Measurements from ENCODE around the gene SMOC2. TPM values are rescaled to one million over a fixed set of nuclear protein-coding genes. Genes with fewer than 3 reads are reported as not detected.
"Not testable (repeated sequence)": the region's sequence is repeated elsewhere in the genome, so short reads cannot be mapped to it uniquely, and the experiment has no call there.

SMOC2 gene
- total RNA-seq, 1 experiment from 2014 or later, result 0.45 TPM

GRCh38 chr6:168555618-168556273 lies 114.8 kb downstream of the SMOC2 start:
- Histone ChIP-seq H3K27me3 (ENCODE audit: control insufficient read depth, insufficient read depth, low read length) (no peaks in the 10 kb centered on the region), H3K36me3 (replicated peaks; ENCODE audit: control insufficient read depth, insufficient read depth, low read length) (no peaks in the 10 kb centered on the region), H3K4me3 (ENCODE audit: insufficient read depth, low read depth, low read length) (no peak overlapping the region)
- DNase-seq, result peak; percentile 55

GRCh38 chr6:168557512-168557911 lies 116.5 kb downstream of the SMOC2 start:
- H3K27me3 ChIP-seq (ENCODE audit: control insufficient read depth, insufficient read depth, low read length), result no peaks in the 10 kb centered on the region

GRCh38 chr6:168558686-168559085 lies 117.7 kb downstream of the SMOC2 start:
- DNase-seq, result no peak
- Histone ChIP-seq H3K27me3 (ENCODE audit: control insufficient read depth, insufficient read depth, low read length) (no peaks in the 10 kb centered on the region), H3K4me3 (ENCODE audit: insufficient read depth, low read depth, low read length) (no peak overlapping the region), H3K36me3 (replicated peaks; ENCODE audit: control insufficient read depth, insufficient read depth, low read length) (no peaks in the 10 kb centered on the region)

More at GRCh38 chr6:168557512-168557911, 116.5 kb downstream of the SMOC2 start:
- DNase-seq, result no peak
- H3K4me3 ChIP-seq (ENCODE audit: insufficient read depth, low read depth, low read length), result no peak overlapping the region
- no peaks in the 10 kb centered on the region for H3K36me3 ChIP-seq (replicated peaks; ENCODE audit: control insufficient read depth, insufficient read depth, low read length)

- no peak for DNase-seq
- no peak overlapping the region for H3K4me3 ChIP-seq (ENCODE audit: insufficient read depth, low read depth, low read length)
Observed at GRCh38 chr6:168559574-168560098, 118.7 kb downstream of the SMOC2 start.

GRCh38 chr6:168560126-168560525 lies 119.1 kb downstream of the SMOC2 start:
- Histone ChIP-seq H3K4me3 (ENCODE audit: insufficient read depth, low read depth, low read length) (no peak overlapping the region), H3K36me3 (replicated peaks; ENCODE audit: control insufficient read depth, insufficient read depth, low read length) (no peaks in the 10 kb centered on the region), H3K27me3 (ENCODE audit: control insufficient read depth, insufficient read depth, low read length) (no peaks in the 10 kb centered on the region)
- DNase-seq, result no peak

More at GRCh38 chr6:168559574-168560098, 118.7 kb downstream of the SMOC2 start:
- no peaks in the 10 kb centered on the region for H3K27me3 ChIP-seq (ENCODE audit: control insufficient read depth, insufficient read depth, low read length)
- no peaks in the 10 kb centered on the region for H3K36me3 ChIP-seq (replicated peaks; ENCODE audit: control insufficient read depth, insufficient read depth, low read length)

GRCh38 chr6:168562576-168563151 lies 121.7 kb downstream of the SMOC2 start:
- no peak for DNase-seq
- H3K4me3 ChIP-seq (ENCODE audit: insufficient read depth, low read depth, low read length), result no peak overlapping the region
- H3K36me3 ChIP-seq (replicated peaks; ENCODE audit: control insufficient read depth, insufficient read depth, low read length), result no peaks in the 10 kb centered on the region
- H3K27me3 ChIP-seq (ENCODE audit: control insufficient read depth, insufficient read depth, low read length), result no peaks in the 10 kb centered on the region

GRCh38 chr6:168563656-168564055 lies 122.7 kb downstream of the SMOC2 start:
- no peak overlapping the region for H3K4me3 ChIP-seq (ENCODE audit: insufficient read depth, low read depth, low read length)
- no peaks in the 10 kb centered on the region for H3K36me3 ChIP-seq (replicated peaks; ENCODE audit: control insufficient read depth, insufficient read depth, low read length)
- H3K27me3 ChIP-seq (ENCODE audit: control insufficient read depth, insufficient read depth, low read length), result no peaks in the 10 kb centered on the region
- peak; percentile 87 for DNase-seq

- H3K27me3 ChIP-seq (ENCODE audit: control insufficient read depth, insufficient read depth, low read length), result no peaks in the 10 kb centered on the region
- no peak for DNase-seq
- H3K36me3 ChIP-seq (replicated peaks; ENCODE audit: control insufficient read depth, insufficient read depth, low read length), result no peaks in the 10 kb centered on the region
- no peak overlapping the region for H3K4me3 ChIP-seq (ENCODE audit: insufficient read depth, low read depth, low read length)
Observed at GRCh38 chr6:168565112-168565511, 124.1 kb downstream of the SMOC2 start.

GRCh38 chr6:168570211-168570610 lies 129.2 kb downstream of the SMOC2 start:
- Histone ChIP-seq H3K27me3 (ENCODE audit: control insufficient read depth, insufficient read depth, low read length) (no peaks in the 10 kb centered on the region), H3K36me3 (replicated peaks; ENCODE audit: control insufficient read depth, insufficient read depth, low read length) (no peaks in the 10 kb centered on the region), H3K4me3 (ENCODE audit: insufficient read depth, low read depth, low read length) (no peak overlapping the region)
- DNase-seq, result no peak

GRCh38 chr6:168571268-168571667 lies 130.3 kb downstream of the SMOC2 start:
- no peak overlapping the region for H3K4me3 ChIP-seq (ENCODE audit: insufficient read depth, low read depth, low read length)
- no peak for DNase-seq
- H3K27me3 ChIP-seq (ENCODE audit: control insufficient read depth, insufficient read depth, low read length), result no peaks in the 10 kb centered on the region
- no peaks in the 10 kb centered on the region for H3K36me3 ChIP-seq (replicated peaks; ENCODE audit: control insufficient read depth, insufficient read depth, low read length)

GRCh38 chr6:168573276-168573835 lies 132.4 kb downstream of the SMOC2 start:
- H3K4me3 ChIP-seq (ENCODE audit: insufficient read depth, low read depth, low read length); H3K36me3 ChIP-seq (replicated peaks; ENCODE audit: control insufficient read depth, insufficient read depth, low read length); DNase-seq: not testable (repeated sequence)

GRCh38 chr6:168574075-168574698 lies 133.2 kb downstream of the SMOC2 start:
- no peak overlapping the region for H3K4me3 ChIP-seq (ENCODE audit: insufficient read depth, low read depth, low read length)
- no peaks in the 10 kb centered on the region for H3K27me3 ChIP-seq (ENCODE audit: control insufficient read depth, insufficient read depth, low read length)
- peak; percentile 48 for DNase-seq
- H3K36me3 ChIP-seq (replicated peaks; ENCODE audit: control insufficient read depth, insufficient read depth, low read length), result no peaks in the 10 kb centered on the region

More at GRCh38 chr6:168573276-168573835, 132.4 kb downstream of the SMOC2 start:
- not testable (repeated sequence) for H3K27me3 ChIP-seq (ENCODE audit: control insufficient read depth, insufficient read depth, low read length)

- DNase-seq, result peak; percentile 70
- H3K27me3 ChIP-seq (ENCODE audit: control insufficient read depth, insufficient read depth, low read length), result no peaks in the 10 kb centered on the region
- H3K4me3 ChIP-seq (ENCODE audit: insufficient read depth, low read depth, low read length), result no peak overlapping the region
- H3K36me3 ChIP-seq (replicated peaks; ENCODE audit: control insufficient read depth, insufficient read depth, low read length), result no peaks in the 10 kb centered on the region
Observed at GRCh38 chr6:168574699-168575195, 133.8 kb downstream of the SMOC2 start.

GRCh38 chr6:168575346-168576098 lies 134.5 kb downstream of the SMOC2 start:
- no peak overlapping the region for H3K4me3 ChIP-seq (ENCODE audit: insufficient read depth, low read depth, low read length)
- DNase-seq, result no peak
- H3K27me3 ChIP-seq (ENCODE audit: control insufficient read depth, insufficient read depth, low read length), result no peaks in the 10 kb centered on the region
- no peaks in the 10 kb centered on the region for H3K36me3 ChIP-seq (replicated peaks; ENCODE audit: control insufficient read depth, insufficient read depth, low read length)

All from H7 (cell line).